Left hindlimb (tissue), 1 donor: ENCODE data around the gene DLG3.
"Not testable (repeated sequence)": the region's sequence is repeated elsewhere in the genome, so short reads cannot be mapped to it uniquely, and the experiment has no call there.

Experiments used
- DNase-seq: peaks from one replicate; pipeline ENCODE4 v3.0.0-alpha.2; 2018

Gene DLG3

GRCh38 chrX:70444326-70444945, at the start of gene DLG3:
Gene DLG3, plus strand, starts transcription at chrX:70444835. Its CDS starts 367 bp downstream, at chrX:70445202.
- no peak for DNase-seq

DNA sequence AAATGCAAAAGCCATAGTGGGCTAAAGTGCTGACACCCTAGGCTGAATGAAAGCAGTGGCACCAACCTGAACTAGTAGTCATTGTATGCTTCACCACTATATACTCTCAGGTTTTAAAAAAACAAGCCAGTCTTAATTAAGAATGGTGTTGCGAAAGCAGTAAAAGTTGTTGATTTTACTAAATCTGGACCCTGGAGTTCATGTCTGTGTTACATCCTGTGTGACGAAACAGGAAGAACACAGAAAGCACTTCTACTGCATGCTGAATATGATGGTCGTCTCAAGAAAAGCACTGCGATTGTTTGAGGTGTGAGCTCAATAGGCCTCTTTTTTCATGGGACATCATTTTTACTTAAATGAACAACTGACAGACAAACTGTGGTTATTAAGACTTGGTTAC, 45.7 kb upstream of the DLG3 start:
- DNase-seq: no peak

DNA sequence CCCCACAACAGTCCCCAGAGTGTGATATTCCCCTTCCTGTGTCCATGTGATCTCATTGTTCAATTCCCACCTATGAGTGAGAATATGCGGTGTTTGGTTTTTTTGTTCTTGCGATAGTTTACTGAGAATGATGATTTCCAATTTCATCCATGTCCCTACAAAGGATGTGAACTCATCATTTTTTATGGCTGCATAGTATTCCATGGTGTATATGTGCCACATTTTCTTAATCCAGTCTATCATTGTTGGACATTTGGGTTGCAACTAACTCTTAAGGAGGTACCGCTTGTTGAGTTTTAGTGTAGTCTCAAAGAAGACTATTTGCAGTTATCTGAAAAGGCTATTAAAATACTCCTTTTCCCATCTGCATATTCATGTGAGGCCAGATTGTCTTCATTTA, 44.5 kb upstream of the DLG3 start:
- DNase-seq: not testable (repeated sequence)

DNA sequence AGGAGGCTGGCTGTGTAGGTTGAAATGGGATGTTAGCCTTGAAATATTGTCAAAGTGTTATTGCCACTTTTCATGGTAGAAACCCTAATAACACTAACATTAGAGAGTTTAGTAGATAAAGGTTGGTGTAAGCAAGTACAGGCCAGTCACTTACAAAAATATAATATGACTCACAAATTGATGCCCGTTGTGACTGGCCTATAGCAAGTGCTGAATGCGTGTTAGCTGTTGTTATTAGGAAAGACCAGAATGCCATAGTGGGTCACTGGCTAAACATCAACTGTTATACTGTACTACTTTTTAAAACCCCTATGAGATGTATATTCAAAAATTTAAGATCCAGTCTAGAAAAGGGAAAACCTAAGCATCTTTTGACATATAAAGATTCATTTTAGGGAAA, 41.9 kb upstream of the DLG3 start:
- no peak for DNase-seq

- no peak for DNase-seq
These were observed 39.6 kb upstream of the DLG3 start for GRCh38 chrX:70405003-70405402.

DNA sequence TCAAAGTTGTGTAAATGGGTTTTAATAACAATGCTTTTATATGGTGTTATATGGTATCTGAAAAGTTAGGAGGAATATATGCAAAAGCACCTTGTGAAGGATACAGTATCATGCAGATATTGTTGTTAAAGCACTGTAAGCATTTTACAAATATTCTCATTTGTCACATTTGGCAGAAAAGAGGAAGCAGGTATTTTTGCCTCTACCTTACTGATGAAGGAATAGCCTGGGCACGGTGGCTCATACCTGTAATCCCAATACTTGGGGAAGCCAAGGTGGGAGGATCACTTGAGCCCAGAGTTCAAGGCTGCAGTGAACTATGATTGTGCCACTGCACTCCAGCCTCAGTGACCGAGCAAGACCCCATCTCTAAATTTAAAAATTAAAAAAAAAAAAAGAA, 33.7 kb upstream of the DLG3 start:
- DNase-seq: no peak

DNA sequence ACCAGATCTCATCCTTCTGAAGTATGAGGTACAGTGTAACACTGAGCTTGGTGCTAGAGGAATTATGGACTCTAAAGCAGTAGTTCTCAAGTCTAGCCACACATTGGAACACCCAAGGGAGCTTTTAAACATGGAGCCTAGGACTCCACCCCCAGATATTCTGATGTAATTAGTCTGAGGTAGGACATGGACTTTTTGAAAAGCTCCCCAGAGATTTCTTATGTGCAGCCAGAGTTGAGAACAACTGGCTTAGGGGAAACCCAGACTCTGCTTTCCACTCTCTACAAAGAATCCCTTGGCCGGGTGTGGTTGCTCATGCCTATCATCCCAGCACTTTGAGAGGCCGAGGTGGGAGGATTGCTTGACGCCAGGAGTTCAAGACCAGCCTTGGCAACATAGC, 33.2 kb upstream of the DLG3 start:
- DNase-seq: no peak

- DNase-seq: no peak
These were observed 23.0 kb upstream of the DLG3 start for GRCh38 chrX:70421618-70422017.

- no peak for DNase-seq
These were observed 21.7 kb upstream of the DLG3 start, which contains the start of gene GDPD2 for GRCh38 chrX:70422851-70423341. Gene GDPD2, plus strand, starts transcription at chrX:70423314. Its CDS starts 1,671 bp downstream, at chrX:70424985.

DNA sequence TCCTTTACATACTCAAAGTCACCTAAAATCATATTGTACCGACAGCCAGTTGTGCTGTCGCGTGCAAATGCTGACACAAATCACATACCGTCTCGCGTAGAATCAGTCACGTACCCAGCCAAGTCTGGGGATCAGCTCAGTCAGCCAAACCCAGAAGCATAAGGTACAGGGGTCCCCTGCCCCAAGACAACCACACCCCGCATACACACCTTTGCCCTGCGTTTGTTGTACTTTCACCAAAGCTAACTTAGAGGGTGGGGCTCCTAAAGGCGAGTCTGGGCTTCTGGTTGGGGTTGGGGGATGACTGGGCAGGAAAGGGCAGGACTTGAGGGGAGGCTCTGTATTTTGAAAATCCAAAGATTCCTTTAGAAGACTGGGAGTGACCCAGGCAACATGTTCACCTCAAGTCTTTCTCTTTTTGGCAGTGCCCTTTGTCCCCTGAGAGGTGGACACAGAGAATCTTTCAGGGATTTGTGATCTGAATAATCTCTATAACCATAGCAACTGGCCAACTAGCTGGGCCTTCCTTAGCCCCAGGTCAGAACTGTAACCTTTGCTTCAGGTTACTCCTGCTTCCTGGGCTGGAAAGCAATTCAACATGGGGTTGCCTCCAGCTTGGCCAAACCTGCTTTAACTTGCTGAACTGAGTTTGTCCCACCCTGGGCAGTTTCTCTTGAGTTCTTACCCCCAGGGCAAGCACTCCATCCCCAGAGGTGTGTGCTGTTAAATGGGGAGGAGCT, 20.5 kb upstream of the DLG3 start:
- no peak for DNase-seq

GRCh38 chrX:70424801-70425200, 19.8 kb upstream of the DLG3 start:
- DNase-seq: no peak

- DNase-seq: no peak
These were observed 18.1 kb upstream of the DLG3 start for GRCh38 chrX:70426286-70427278.

- DNase-seq: no peak
These were observed 17.3 kb upstream of the DLG3 start for GRCh38 chrX:70427365-70427764.

DNA sequence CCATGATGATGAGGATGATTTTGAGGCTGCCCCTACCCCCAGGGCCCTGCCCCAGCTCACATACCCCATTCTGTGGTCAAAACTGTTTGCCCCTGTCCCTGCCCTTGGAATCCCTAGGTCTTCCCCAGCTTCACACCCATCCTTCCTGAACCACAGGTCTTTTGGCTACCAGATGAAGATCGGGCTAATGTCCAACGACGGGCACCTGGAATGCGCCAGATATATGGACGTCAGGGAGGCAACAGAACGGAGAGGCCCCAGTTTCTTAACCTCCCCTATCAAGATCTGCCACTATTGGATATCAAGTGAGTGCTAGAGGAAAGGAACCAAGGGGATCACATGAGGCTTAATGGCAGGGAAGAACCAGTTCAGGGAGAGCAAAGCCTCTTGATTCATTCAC, 14.9 kb upstream of the DLG3 start:
- no peak for DNase-seq

DNA sequence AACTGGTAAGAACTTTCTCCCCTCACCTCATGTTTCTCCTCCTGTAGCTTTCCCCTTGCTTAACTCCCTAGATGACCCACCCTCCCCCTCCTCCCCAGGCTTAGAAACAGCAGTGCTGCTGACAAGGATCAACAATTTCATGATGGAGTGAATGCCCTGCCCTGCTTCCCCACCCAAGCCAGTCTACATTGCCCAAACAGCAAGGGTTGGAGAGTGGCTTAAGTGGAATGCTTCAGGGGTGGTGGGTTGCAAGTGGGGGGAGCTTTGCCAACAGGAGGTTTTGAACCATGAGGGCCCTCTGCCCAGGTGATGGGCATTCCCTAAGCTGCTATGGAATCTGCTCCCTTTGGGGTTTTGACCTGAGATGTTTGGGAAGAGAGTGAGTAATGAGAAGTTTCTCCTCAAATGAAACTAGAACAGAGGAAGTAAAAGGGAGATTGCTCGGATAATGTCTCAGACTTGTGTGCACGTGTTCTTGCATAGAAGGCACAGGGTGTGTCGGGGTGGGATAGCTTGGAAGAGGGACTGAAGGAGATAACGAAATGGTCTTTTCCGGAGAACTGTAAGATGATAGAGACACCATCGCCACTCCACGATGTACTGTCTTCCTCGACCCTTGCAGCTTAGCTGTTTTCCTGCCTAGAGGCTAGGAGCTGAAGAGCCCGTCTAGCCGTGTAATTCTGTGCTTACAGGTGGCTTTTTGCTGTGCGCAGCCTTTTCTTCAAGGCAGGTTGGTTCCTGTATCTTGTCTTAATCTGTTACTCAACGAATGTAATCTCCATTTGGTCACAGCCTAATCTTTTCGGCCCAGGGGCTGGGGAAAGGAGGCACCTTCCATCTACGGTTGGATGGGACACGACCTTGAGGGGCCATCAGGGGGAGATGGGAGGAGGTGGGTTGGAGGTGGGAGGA, 11.4 kb upstream of the DLG3 start:
- no peak for DNase-seq

DNA sequence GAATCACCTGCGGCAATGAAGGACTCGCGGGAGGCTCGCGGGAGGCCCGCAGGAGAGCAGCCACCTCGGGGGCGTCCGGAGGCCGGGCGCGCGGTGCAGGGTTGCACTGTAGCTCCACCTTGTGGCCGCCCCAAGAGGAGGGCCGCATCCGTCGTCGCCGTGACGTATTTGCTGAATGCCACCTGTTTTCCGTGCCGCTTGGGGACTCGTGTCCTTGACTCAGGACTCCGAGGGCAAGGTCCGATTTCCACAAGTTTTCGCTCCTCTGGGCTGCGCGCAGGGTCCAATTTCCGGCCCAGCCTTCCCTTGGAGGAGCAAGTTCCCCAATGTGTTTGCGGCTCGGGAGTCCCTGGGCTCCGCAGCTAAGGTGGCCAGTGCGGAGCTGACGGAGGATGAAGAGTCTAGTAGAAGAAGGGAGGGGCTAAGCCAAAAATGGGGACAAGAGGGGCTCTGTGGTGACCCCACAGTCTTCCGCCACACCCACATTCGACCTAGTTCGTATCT, 10.7 kb upstream of the DLG3 start:
- DNase-seq: peak; percentile 57

DNA sequence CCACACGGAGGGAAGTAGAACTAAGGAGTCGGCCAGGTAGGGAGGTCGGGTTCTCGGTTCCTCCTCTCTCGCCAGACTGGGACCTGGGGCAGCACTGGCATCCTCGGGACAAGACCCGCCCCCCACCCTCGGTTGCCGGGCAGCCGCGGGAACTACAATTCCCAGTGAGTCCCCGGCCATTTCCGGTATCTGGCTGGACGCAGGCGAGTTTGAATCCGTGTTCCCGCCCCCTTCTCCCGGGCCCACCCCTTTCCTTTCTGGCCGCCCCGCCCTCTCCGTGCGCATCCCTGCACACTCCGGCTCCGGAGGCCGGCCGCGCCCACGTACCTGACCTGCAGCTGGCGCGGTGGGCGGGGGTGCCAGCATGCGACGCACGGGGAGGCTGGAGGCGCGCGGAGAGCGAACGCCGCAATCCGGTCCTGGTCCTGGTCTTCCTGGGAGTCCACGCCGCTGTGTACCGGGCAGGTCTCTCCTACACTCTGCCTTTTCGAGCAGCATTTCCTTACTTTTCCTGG, 10.2 kb upstream of the DLG3 start:
- peak; percentile 86 for DNase-seq

DNA sequence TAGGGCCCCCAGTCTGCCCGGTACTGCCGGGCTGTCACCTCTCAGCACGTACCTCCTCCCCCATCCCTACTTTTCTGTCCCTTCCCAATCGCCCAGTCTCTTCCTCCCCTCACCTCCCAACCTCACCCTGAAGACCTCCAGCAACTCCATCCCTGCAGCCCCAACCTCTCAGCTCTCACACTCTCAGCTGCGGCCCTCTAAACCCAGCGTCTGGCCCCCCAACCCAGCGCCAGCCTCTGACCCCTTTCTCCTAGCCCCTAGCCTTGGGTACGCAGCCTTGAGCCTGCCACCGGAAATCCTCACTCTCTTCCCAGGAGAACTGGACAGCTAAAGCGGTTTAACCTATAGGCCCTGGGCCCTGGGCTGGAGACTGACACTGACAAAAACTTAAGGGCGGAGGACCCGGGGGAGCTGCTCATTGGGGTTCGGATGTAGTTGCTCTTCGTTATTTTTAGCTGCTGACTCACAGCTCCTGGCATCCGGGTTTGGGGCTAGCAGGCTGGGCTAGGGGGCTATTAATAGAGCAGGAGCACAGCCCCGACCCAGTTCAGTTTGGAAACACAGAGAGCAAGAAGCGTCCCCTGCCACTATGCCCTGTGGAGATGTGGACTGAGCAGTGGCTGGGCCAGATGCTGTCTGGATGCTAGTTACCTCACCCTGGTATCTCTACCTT, 9.6 kb upstream of the DLG3 start:
- DNase-seq: no peak

GRCh38 chrX:70436343-70436742, 8.3 kb upstream of the DLG3 start:
- no peak for DNase-seq

- DNase-seq: no peak
These were observed 7.6 kb upstream of the DLG3 start for GRCh38 chrX:70437011-70437410.
